HCT116 (cell line): ENCODE results near the gene CT47C1. TPM values are rescaled to one million over a fixed set of nuclear protein-coding genes. Genes with fewer than 3 reads are reported as not detected.
A peak's percentile ranks its signal among the peaks of the same experiment; 100 is the strongest.

Source experiments
- ATAC-seq: fragments of 200-7000 bp; cut with Tn5 transposase; 2 replicates; pipeline ENCODE4 v1.9.1; 2020; ENCODE audit warnings: mild to moderate bottlenecking, moderate library complexity
- BruUV-seq: library from RNA; stranded (reverse); fragments of 400-500 nt; replicated peaks from 2 replicates; lab custom pipeline; 2021; lab: Mats Ljungman, UMichigan
- CTCF ChIA-PET: fragments of 300-600 bp; sonication (Branson Sonifier 250); formaldehyde crosslinking; loops from one replicate; lab custom pipeline; 2021; ENCODE audit warnings: antibody characterized with exemption; lab: Charles Lee
- POLR2A ChIA-PET: fragments of 300-600, 350-600 bp; sonication (Branson Sonifier 250); formaldehyde crosslinking; loops from one replicate; lab custom pipeline; 2021; ENCODE audit warnings: antibody characterized with exemption; lab: Charles Lee
- RAD21 ChIA-PET, 2 experiments: fragments of 300-600 bp; sonication (Branson Sonifier 250); formaldehyde crosslinking; loops; one replicate each; lab custom pipeline; 2023; ENCODE audit warnings: low total read pairs in 2 of 2; ENCODE audit not compliant: uncharacterized antibody in 2 of 2, unreplicated experiment in 2 of 2, low non-redundant PET in 1 of 2; lab: Charles Lee
- DNase-seq: peaks from one replicate; pipeline ENCODE4 v3.0.0-alpha.2; 2010; ENCODE audit warnings: low read depth, low spot score
- H2AFZ ChIP-seq: fragments of 200-600 bp; shearing (Covaris generic), sonication (generic); 2 replicates; pipeline ENCODE4 v1.6.1; 2017; ENCODE audit warnings: low read depth, mixed run types, mixed read lengths, antibody characterized with exemption, low read length; ENCODE audit not compliant: poor library complexity, severe bottlenecking
- H3K27ac ChIP-seq: 2 replicates; pipeline ENCODE4 v1.5.1; 2012; ENCODE audit warnings: low read depth, low read length
- H3K27me3 ChIP-seq: fragments of 200-600 bp; sonication (generic); 2 replicates; pipeline ENCODE4 v1.6.1; 2016; ENCODE audit warnings: mixed run types, low read length, mixed read lengths; ENCODE audit not compliant: insufficient read depth
- H3K36me3 ChIP-seq, 2 experiments: fragments of 200-500 bp in 1 of 2; fragments of 200-600 bp in 1 of 2; sonication (Bioruptor generic) in 1 of 2; sonication (generic) in 1 of 2; 2 replicates each; pipeline versions ENCODE4 v1.5.1 to v1.6.1; 2014 to 2016; ENCODE audit warnings: low read length in 2 of 2, inconsistent platforms in 1 of 2, mixed read lengths in 1 of 2, mixed run types in 1 of 2; ENCODE audit not compliant: insufficient read depth in 2 of 2, control insufficient read depth in 1 of 2
- H3K4me1 ChIP-seq, 2 experiments: fragments of 200-600 bp in 1 of 2; sonication (generic) in 1 of 2; 2 replicates each; pipeline versions ENCODE4 v1.5.1 to v1.6.1; 2012 to 2017; ENCODE audit warnings: low read length in 2 of 2, inconsistent platforms in 1 of 2, mild to moderate bottlenecking in 1 of 2, mixed read lengths in 1 of 2, mixed run types in 1 of 2, moderate library complexity in 1 of 2; ENCODE audit not compliant: insufficient read depth in 2 of 2, control insufficient read depth in 1 of 2
- H3K4me2 ChIP-seq: fragments of 200-600 bp; sonication (generic); 2 replicates; pipeline ENCODE4 v1.6.1; 2017; ENCODE audit warnings: mixed run types, low read length, mixed read lengths
- H3K4me3 ChIP-seq, 2 experiments: fragments of 200-600 bp in 1 of 2; sonication (generic) in 1 of 2; replicated peaks in 1 of 2; 2 replicates each; pipeline ENCODE4 v1.5.1; 2011 to 2016; ENCODE audit warnings: low read length in 2 of 2, control low read depth in 1 of 2, low read depth in 1 of 2, mild to moderate bottlenecking in 1 of 2, mixed read lengths in 1 of 2, mixed run types in 1 of 2
- H3K79me2 ChIP-seq: fragments of 200-600 bp; sonication (generic); 2 replicates; pipeline ENCODE4 v1.6.1; 2017; ENCODE audit warnings: mild to moderate bottlenecking, mixed run types, low read length, moderate library complexity, mixed read lengths; ENCODE audit not compliant: insufficient read depth
- H3K9ac ChIP-seq: fragments of 200-600 bp; sonication (generic); 2 replicates; pipeline ENCODE4 v1.6.1; 2016; ENCODE audit warnings: low read length, mixed read lengths
- H3K9me2 ChIP-seq: fragments of 200-600 bp; sonication (generic), shearing (Covaris generic); 2 replicates; pipeline ENCODE4 v1.6.1; 2017; ENCODE audit warnings: mixed run types, mild to moderate bottlenecking, moderate library complexity; ENCODE audit not compliant: insufficient read depth
- H3K9me3 ChIP-seq, 2 experiments: fragments of 200-500 bp in 1 of 2; fragments of 200-600 bp in 1 of 2; sonication (Bioruptor generic) in 1 of 2; sonication (generic) in 1 of 2; 2 replicates each; pipeline ENCODE4 v1.6.1; 2014 to 2017; ENCODE audit warnings: low read length in 2 of 2, mixed read lengths in 2 of 2, inconsistent platforms in 1 of 2, low read depth in 1 of 2, mild to moderate bottlenecking in 1 of 2, mixed run types in 1 of 2, moderate library complexity in 1 of 2; ENCODE audit not compliant: control insufficient read depth in 1 of 2, insufficient read depth in 1 of 2
- H4K20me1 ChIP-seq: fragments of 200-600 bp; sonication (generic), shearing (Covaris generic); 2 replicates; pipeline ENCODE4 v1.6.1; 2017; ENCODE audit warnings: mixed run types, mild to moderate bottlenecking, moderate library complexity; ENCODE audit not compliant: insufficient read depth
- CBX3 ChIP-seq: IDR thresholded peaks from 2 replicates; pipeline ENCODE4 v1.6.1; 2012; ENCODE audit warnings: low read depth
- CEBPB ChIP-seq: IDR thresholded peaks from 2 replicates; pipeline ENCODE4 v1.6.1; 2012; ENCODE audit warnings: low read depth
- EZH2phosphoT487 ChIP-seq: fragments of 200-600 bp; IDR thresholded peaks from 2 replicates; pipeline ENCODE4 v1.6.1; 2018; ENCODE audit warnings: antibody characterized with exemption, borderline replicate concordance
- RAD21 ChIP-seq: IDR thresholded peaks from 2 replicates; pipeline ENCODE4 v1.6.1; 2012; ENCODE audit warnings: low read depth, mild to moderate bottlenecking
- SP1 ChIP-seq: IDR thresholded peaks from 2 replicates; pipeline ENCODE4 v1.6.1; 2012; ENCODE audit warnings: low read depth
- ZFX ChIP-seq: fragments of 450-650 bp; IDR thresholded peaks from 2 replicates; pipeline ENCODE4 v1.6.1; 2017
- intact Hi-C: fragments of 100-400 bp; cut with micrococcal nuclease; formaldehyde crosslinking; loops from 2 replicates; pipeline ENCODE4 v1.10.0; 2022
- total RNA-seq: library from RNA; stranded (reverse); gene quantifications from one replicate; pipeline ENCODE4 v1.2.1, GENCODE V29; 2021; ENCODE audit not compliant: unreplicated experiment
- TF ChIP-seq, protein P1 (sequence below), 3 experiments: fragments of 200-600 bp in 1 of 3; sonication (generic) in 1 of 3; IDR thresholded peaks in 2 of 3; conservative IDR thresholded peaks in 1 of 3; 2 replicates each; pipeline ENCODE4 v1.5.1; 2012 to 2017; ENCODE audit warnings: low read depth in 2 of 3, low read length in 2 of 3, antibody characterized with exemption in 1 of 3, borderline replicate concordance in 1 of 3, control low read depth in 1 of 3, mild to moderate bottlenecking in 1 of 3, mixed read lengths in 1 of 3, mixed run types in 1 of 3, moderate library complexity in 1 of 3; ENCODE audit not compliant: insufficient read depth in 1 of 3
- TF ChIP-seq, protein P2 (sequence below): IDR thresholded peaks from 2 replicates; pipeline ENCODE4 v1.6.1; 2012
- TF ChIP-seq, protein P3 (sequence below): IDR thresholded peaks from 2 replicates; pipeline ENCODE4 v1.6.1; 2012; ENCODE audit warnings: low read depth

Gene CT47C1
- total RNA-seq, 1 experiment from 2014 or later = not detected

DNA sequence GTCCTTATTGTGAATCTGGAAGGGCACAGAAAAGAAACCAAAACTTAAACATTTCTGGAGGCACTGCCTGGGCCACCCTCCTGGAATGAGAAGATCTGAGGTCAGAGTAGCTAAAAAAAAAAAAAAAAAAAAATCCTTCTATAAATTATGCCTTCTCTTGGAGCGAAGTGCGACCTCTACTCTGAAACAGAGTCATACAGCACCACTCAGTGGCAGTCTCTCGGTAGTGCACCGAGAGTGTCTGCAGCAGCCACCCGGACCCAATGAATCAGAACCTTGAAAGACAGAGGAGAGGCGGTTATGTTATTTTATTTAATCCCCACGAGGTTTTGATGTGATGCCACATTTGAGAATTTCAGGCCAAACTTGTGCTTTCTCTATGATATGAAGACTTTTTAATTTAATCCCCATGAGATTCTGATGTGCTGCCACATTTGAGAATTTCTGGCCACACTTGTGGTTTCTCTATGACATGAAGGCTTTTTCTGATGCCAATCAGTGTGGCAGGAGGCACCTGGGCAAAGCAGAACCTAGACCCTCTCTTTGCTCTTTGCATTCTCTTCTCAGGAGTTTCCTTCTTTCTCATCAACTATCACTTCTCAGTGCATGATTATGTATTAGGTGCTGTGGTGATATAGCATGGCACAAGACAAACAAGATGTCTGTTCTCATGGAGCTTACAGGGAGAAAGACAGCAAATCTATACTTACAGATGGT lies 5.6 kb upstream of the CT47C1 start:
- Histone ChIP-seq H3K9ac (no peak overlapping the region), H3K79me2 (no peaks in the 10 kb centered on the region), H3K27me3 (no peaks in the 10 kb centered on the region), H3K4me2 (no peak overlapping the region), H4K20me1 (no peaks in the 10 kb centered on the region), H3K9me2 (no peaks in the 10 kb centered on the region), H3K36me3 (no peaks in the 10 kb centered on the region), H3K9me3 (no peaks in the 10 kb centered on the region), H2AFZ (no peak overlapping the region), H3K27ac (no peak overlapping the region), H3K4me1 (no peaks in the 10 kb centered on the region), H3K4me3 (no peak overlapping the region)
- ChIA-PET RAD21 (interaction anchor here (0.6 to 1.0 kb wide), 17 partner anchors 16 to 1003 kb away, joined by 3 to 6 read pairs (median 4); no protein-coding TSS in a partner anchor), POLR2A (interaction anchor here (0.6 kb wide), 1 partner anchor 17 kb away, joined by 3 read pairs; no protein-coding TSS in a partner anchor), CTCF (interaction anchor here (0.6 to 2.4 kb wide), 31 partner anchors 8 to 467 kb away, joined by 3 to 39 read pairs (median 4); no protein-coding TSS in a partner anchor)
- no TSS peak for BruUV-seq
- DNase-seq = peak; percentile 26
- TF ChIP-seq ZFX = no peak
- TF ChIP-seq, protein P1, sequence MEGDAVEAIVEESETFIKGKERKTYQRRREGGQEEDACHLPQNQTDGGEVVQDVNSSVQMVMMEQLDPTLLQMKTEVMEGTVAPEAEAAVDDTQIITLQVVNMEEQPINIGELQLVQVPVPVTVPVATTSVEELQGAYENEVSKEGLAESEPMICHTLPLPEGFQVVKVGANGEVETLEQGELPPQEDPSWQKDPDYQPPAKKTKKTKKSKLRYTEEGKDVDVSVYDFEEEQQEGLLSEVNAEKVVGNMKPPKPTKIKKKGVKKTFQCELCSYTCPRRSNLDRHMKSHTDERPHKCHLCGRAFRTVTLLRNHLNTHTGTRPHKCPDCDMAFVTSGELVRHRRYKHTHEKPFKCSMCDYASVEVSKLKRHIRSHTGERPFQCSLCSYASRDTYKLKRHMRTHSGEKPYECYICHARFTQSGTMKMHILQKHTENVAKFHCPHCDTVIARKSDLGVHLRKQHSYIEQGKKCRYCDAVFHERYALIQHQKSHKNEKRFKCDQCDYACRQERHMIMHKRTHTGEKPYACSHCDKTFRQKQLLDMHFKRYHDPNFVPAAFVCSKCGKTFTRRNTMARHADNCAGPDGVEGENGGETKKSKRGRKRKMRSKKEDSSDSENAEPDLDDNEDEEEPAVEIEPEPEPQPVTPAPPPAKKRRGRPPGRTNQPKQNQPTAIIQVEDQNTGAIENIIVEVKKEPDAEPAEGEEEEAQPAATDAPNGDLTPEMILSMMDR (IDR thresholded peaks at IDR 0.05 in 2 of 3, conservative IDR thresholded peaks at IDR 0.05 in 1 of 3; ENCODE audit: borderline replicate concordance in 1 of 3, insufficient read depth in 1 of 3, low read depth in 2 of 3, low read length in 2 of 3) = peak; percentile 61 to 71 (median 63)
- TF ChIP-seq RAD21 = peak; percentile 82
- TF ChIP-seq CEBPB = no peak
- ATAC-seq = peak; percentile 75
- intact Hi-C loops = loop anchor here (1.0 to 10.0 kb wide), 5 partner anchors 62 to 442 kb away; no protein-coding TSS in a partner anchor

DNA sequence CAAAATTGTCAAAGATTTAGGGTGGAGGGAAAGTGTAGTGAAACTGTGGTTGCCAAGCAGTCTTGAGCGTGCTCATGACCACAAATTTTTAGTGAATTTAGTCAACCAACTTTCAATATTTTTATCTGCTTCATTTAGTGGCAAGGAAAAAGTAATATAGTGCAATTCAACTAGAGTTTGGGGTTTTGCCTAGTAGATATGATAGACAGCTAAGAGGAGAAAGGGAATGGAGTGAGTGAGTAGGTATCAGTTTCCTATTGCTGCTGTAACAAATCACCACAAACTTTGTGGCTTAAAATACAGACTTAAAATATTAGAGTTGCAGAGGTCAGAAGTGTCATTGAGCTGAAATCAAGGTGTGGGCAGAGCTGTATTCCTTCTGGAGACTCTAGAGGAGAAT lies 3.7 kb upstream of the CT47C1 start:
- ChIA-PET CTCF (interaction anchor here (2.2 kb wide), 1 partner anchor 230 kb away, joined by 5 read pairs; no protein-coding TSS in a partner anchor), POLR2A (no interaction called here), RAD21 (no interaction called here)
- Histone ChIP-seq H3K79me2 (no peaks in the 10 kb centered on the region), H3K4me2 (no peak overlapping the region), H3K9ac (no peak overlapping the region), H3K9me2 (no peaks in the 10 kb centered on the region), H4K20me1 (no peaks in the 10 kb centered on the region), H3K36me3 (no peaks in the 10 kb centered on the region), H3K9me3 (no peaks in the 10 kb centered on the region), H3K27me3 (no peaks in the 10 kb centered on the region), H2AFZ (no peak overlapping the region), H3K4me1 (no peaks in the 10 kb centered on the region), H3K27ac (no peak overlapping the region), H3K4me3 (no peak overlapping the region)
- no TSS peak for BruUV-seq
- intact Hi-C loops = loop anchor here (5.0 to 10.0 kb wide), 2 partner anchors 148 to 444 kb away; no protein-coding TSS in a partner anchor
- DNase-seq (no peak), ATAC-seq (no peak)
- TF ChIP-seq EZH2phosphoT487 = no peak
- TF ChIP-seq, protein P2, sequence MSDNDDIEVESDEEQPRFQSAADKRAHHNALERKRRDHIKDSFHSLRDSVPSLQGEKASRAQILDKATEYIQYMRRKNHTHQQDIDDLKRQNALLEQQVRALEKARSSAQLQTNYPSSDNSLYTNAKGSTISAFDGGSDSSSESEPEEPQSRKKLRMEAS = no peak
- TF ChIP-seq SP1 = no peak
- TF ChIP-seq, protein P3, sequence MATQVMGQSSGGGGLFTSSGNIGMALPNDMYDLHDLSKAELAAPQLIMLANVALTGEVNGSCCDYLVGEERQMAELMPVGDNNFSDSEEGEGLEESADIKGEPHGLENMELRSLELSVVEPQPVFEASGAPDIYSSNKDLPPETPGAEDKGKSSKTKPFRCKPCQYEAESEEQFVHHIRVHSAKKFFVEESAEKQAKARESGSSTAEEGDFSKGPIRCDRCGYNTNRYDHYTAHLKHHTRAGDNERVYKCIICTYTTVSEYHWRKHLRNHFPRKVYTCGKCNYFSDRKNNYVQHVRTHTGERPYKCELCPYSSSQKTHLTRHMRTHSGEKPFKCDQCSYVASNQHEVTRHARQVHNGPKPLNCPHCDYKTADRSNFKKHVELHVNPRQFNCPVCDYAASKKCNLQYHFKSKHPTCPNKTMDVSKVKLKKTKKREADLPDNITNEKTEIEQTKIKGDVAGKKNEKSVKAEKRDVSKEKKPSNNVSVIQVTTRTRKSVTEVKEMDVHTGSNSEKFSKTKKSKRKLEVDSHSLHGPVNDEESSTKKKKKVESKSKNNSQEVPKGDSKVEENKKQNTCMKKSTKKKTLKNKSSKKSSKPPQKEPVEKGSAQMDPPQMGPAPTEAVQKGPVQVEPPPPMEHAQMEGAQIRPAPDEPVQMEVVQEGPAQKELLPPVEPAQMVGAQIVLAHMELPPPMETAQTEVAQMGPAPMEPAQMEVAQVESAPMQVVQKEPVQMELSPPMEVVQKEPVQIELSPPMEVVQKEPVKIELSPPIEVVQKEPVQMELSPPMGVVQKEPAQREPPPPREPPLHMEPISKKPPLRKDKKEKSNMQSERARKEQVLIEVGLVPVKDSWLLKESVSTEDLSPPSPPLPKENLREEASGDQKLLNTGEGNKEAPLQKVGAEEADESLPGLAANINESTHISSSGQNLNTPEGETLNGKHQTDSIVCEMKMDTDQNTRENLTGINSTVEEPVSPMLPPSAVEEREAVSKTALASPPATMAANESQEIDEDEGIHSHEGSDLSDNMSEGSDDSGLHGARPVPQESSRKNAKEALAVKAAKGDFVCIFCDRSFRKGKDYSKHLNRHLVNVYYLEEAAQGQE = no peak
- no peak for TF ChIP-seq CBX3
